ENCODE data around the gene ERP29. TPM values are rescaled to one million over a fixed set of nuclear protein-coding genes. Genes with fewer than 3 reads are reported as not detected.

ERP29 gene
- total and polyA plus RNA-seq, 2 donors (not counting 1 experiment from before 2014, with no cell fraction given) = 110 to 128 TPM

- H3K27me3 ChIP-seq (ENCODE audit: control insufficient read depth, insufficient read depth, low read length) = no peaks in the 10 kb centered on the region
- H3K9ac ChIP-seq (ENCODE audit: insufficient read depth, low read length) = no peak overlapping the region
- H3K4me2 ChIP-seq (ENCODE audit: extremely low read depth, insufficient read depth, low read length) = no peak overlapping the region
- peaks cover 14% of the 10 kb centered on the region for H3K4me1 ChIP-seq (ENCODE audit: control insufficient read depth, extremely low read depth, insufficient read depth, low read length)
- no peak for DNase-seq (ENCODE audit: low read depth in 2 of 2)
- no peaks in the 10 kb centered on the region for H3K9me3 ChIP-seq (ENCODE audit: control insufficient read depth, insufficient read depth, low read depth, low read length)
- peaks cover 41% of the 10 kb centered on the region for H3K79me2 ChIP-seq (ENCODE audit: control insufficient read depth, insufficient read depth, low read length)
- no peak overlapping the region for H2AFZ ChIP-seq (ENCODE audit: low read length)
- no peak overlapping the region for H3K27ac ChIP-seq (ENCODE audit: insufficient read depth, low read length)
- no peak overlapping the region for H3K4me3 ChIP-seq (replicated peaks in 1 of 4; ENCODE audit: control extremely low read depth in 1 of 4, insufficient read depth in 1 of 4, low read depth in 3 of 4, low read length in 4 of 4)
- H3K36me3 ChIP-seq (ENCODE audit: control insufficient read depth, insufficient read depth, low read length) = peaks cover 16% of the 10 kb centered on the region
- TF ChIP-seq CTCF (conservative IDR thresholded peaks at IDR 0.05 in 1 of 2, IDR thresholded peaks at IDR 0.05 in 1 of 2; ENCODE audit: low read depth in 1 of 2, low read length in 2 of 2) (no peak), EZH2 (IDR thresholded peaks at IDR 0.05; ENCODE audit: low read length, missing control alignments) (no peak)
- no peaks in the 10 kb centered on the region for H4K20me1 ChIP-seq (ENCODE audit: control insufficient read depth, extremely low read depth, insufficient read depth, low read length)
These were observed 7.8 kb downstream of the ERP29 start for GRCh38 chr12:112020947-112021457.

- no peak for DNase-seq (ENCODE audit: low read depth in 2 of 2)
- Histone ChIP-seq H3K9me3 (ENCODE audit: control insufficient read depth, insufficient read depth, low read depth, low read length) (no peaks in the 10 kb centered on the region), H3K4me2 (ENCODE audit: extremely low read depth, insufficient read depth, low read length) (no peak overlapping the region), H3K79me2 (ENCODE audit: control insufficient read depth, insufficient read depth, low read length) (peaks cover 30% of the 10 kb centered on the region), H3K4me3 (replicated peaks in 1 of 4; ENCODE audit: control extremely low read depth in 1 of 4, insufficient read depth in 1 of 4, low read depth in 3 of 4, low read length in 4 of 4) (no peak overlapping the region), H3K4me1 (ENCODE audit: control insufficient read depth, extremely low read depth, insufficient read depth, low read length) (peaks cover 12% of the 10 kb centered on the region), H3K27ac (ENCODE audit: insufficient read depth, low read length) (no peak overlapping the region), H3K9ac (ENCODE audit: insufficient read depth, low read length) (no peak overlapping the region), H3K27me3 (ENCODE audit: control insufficient read depth, insufficient read depth, low read length) (no peaks in the 10 kb centered on the region), H2AFZ (ENCODE audit: low read length) (no peak overlapping the region), H4K20me1 (ENCODE audit: control insufficient read depth, extremely low read depth, insufficient read depth, low read length) (no peaks in the 10 kb centered on the region), H3K36me3 (ENCODE audit: control insufficient read depth, insufficient read depth, low read length) (peaks cover 12% of the 10 kb centered on the region)
- TF ChIP-seq CTCF (conservative IDR thresholded peaks at IDR 0.05 in 1 of 2, IDR thresholded peaks at IDR 0.05 in 1 of 2; ENCODE audit: low read depth in 1 of 2, low read length in 2 of 2) (no peak), EZH2 (IDR thresholded peaks at IDR 0.05; ENCODE audit: low read length, missing control alignments) (no peak)
These were observed 9.2 kb downstream of the ERP29 start for GRCh38 chr12:112022241-112023016.

- Histone ChIP-seq H3K9me3 (ENCODE audit: control insufficient read depth, insufficient read depth, low read depth, low read length) (no peaks in the 10 kb centered on the region), H3K79me2 (ENCODE audit: control insufficient read depth, insufficient read depth, low read length) (peaks cover 23% of the 10 kb centered on the region), H3K27me3 (ENCODE audit: control insufficient read depth, insufficient read depth, low read length) (no peaks in the 10 kb centered on the region), H3K4me1 (ENCODE audit: control insufficient read depth, extremely low read depth, insufficient read depth, low read length) (peaks cover 9% of the 10 kb centered on the region), H4K20me1 (ENCODE audit: control insufficient read depth, extremely low read depth, insufficient read depth, low read length) (no peaks in the 10 kb centered on the region), H3K4me3 (replicated peaks in 1 of 4; ENCODE audit: control extremely low read depth in 1 of 4, insufficient read depth in 1 of 4, low read depth in 3 of 4, low read length in 4 of 4) (no peak overlapping the region), H3K27ac (ENCODE audit: insufficient read depth, low read length) (no peak overlapping the region), H2AFZ (ENCODE audit: low read length) (no peak overlapping the region), H3K36me3 (ENCODE audit: control insufficient read depth, insufficient read depth, low read length) (peaks cover 15% of the 10 kb centered on the region), H3K4me2 (ENCODE audit: extremely low read depth, insufficient read depth, low read length) (no peak overlapping the region), H3K9ac (ENCODE audit: insufficient read depth, low read length) (no peak overlapping the region)
- no peak for TF ChIP-seq CTCF (conservative IDR thresholded peaks at IDR 0.05 in 1 of 2, IDR thresholded peaks at IDR 0.05 in 1 of 2; ENCODE audit: low read depth in 1 of 2, low read length in 2 of 2)
- TF ChIP-seq EZH2 (IDR thresholded peaks at IDR 0.05; ENCODE audit: low read length, missing control alignments) = no peak
- no peak for DNase-seq (ENCODE audit: low read depth in 2 of 2)
These were observed 10.7 kb downstream of the ERP29 start for GRCh38 chr12:112023759-112024396.

Data from fibroblast of lung (primary cell).